HG02840 (cell line): ENCODE results near the gene PSMD7.
"Not testable (repeated sequence)": the region's sequence is repeated elsewhere in the genome, so short reads cannot be mapped to it uniquely, and the experiment has no call there.

Source experiments
- ATAC-seq: cut with Tn5 transposase; IDR thresholded peaks from one replicate; pipeline ENCODE4 v1.9.1; 2021; ENCODE audit warnings: mild to moderate bottlenecking, moderate library complexity, moderate number of reproducible peaks; ENCODE audit not compliant: unreplicated experiment, low FRiP score

PSMD7 gene

DNA sequence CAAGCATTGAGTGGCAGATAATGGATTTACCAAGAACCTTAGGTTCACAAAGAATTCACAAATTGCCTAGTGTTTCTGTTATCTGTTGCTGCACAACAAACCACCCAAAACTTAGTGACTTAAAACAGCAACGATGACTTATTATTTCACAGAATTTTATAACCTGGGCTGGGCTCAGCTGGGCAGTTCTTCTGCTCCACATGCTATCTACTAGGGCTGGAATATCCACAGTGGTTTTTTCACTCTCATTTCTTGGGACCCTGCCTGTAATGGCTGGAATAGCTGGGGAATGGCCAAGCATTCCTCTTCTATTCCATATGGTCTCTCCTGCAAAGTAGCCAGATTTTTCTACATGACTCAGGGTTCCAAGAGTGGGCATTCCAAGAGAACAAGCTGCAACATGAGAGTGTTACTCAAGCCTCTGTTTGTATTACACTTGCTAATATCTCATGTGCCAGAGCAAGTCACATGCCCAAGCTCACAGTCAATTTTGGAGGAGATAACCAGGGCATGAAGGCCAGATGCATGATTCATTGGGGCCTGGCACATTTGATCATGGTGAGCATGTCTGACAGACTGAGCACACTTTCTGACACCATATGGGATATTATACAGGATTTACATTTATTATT is 4.9 kb upstream of the PSMD7 start:
- no peak for ATAC-seq

- ATAC-seq: peak; percentile 7
Measured at GRCh38 chr16:74296104-74296431, 546 bp upstream of the PSMD7 start.

DNA sequence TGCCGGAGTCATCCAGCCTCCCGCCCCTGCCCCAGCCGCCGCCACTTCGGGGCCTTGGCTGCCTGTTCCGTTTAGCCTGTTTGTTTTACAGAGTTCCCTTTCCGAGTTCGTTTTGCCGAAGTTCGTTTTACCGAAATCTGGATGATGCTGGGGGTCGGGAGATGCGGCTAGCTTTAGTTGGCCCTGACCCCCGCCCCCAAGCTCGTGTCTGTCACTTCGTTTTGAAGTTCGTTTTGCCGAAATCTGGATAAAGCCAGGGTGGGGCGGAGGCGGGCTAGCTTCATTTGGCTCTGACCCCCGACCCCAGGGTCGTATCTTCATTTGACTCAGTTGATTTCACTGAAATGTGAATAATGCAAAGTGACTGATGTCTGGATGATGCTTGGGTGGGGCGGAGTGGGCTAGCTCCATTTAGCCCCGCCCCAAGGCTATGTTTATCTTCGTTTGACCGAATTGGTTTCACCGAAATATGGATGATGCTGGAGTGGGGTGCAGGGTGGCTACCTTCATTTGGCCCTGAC is 591 bp downstream of the PSMD7 start:
- ATAC-seq: peak; percentile 23

- ATAC-seq: no peak
Measured at GRCh38 chr16:74298104-74298503, 1.5 kb downstream of the PSMD7 start.

- no peak for ATAC-seq
Measured at GRCh38 chr16:74302341-74302740, 5.7 kb downstream of the PSMD7 start.

GRCh38 chr16:74304164-74304834 is 7.7 kb downstream of the PSMD7 start:
- ATAC-seq: no peak

DNA sequence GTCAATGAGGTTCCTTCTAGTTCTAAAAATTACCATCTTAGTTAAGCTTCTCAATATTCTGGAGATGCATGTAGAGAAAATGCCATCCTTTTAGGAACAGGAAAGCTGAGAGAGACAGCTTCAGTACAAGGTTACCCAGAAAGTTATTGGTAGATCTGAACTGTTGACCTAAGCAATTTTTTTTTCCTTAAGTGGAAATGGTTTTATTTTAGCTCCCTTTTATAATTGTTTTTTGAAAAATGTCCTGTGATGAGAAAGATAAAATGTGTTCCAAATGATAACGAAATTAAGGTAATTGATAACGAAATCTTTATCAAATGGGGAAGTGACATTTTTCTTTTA is 8.2 kb downstream of the PSMD7 start:
- ATAC-seq: no peak

- ATAC-seq: no peak
Measured at GRCh38 chr16:74305281-74305680, 8.7 kb downstream of the PSMD7 start.

DNA sequence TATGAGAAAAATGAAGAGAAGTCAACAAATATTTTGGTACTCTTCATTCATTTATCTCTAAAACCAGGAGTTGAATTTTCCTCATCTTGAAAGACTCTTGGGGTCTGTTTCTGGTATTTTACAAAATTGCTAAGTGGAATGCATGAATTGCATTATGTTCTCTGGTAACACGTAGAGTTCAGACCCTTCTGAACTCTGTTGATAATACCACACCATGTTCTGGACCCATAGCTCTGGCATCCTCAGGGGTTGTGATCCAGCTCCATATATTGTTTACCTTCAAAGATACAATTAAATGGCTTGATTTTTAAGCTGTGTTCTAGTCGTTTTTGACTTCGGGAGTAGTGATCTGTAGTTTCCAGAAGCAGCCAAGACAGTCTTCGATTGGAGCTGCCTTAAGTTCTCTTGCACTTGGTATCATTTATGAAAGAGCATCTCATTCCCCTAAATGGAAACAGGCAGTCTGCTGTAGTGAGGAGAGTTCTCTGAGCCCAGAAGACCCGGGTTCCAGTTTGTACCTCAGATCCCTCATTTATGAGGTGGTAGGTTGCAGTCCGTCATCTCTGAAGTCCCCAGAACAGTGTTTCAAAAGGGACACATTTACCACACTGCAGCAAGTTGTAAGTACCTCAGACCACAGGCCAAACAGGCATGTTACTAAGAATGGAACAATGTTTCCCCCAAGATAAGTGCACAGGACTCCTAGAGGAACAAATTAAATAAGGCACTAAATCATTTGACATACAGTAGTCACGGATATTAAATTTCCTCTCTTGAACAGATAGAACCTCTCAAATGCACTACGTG is 9.6 kb downstream of the PSMD7 start:
- no peak for ATAC-seq

GRCh38 chr16:74307383-74307782 is 10.8 kb downstream of the PSMD7 start:
- ATAC-seq: no peak

- no peak for ATAC-seq
Measured at GRCh38 chr16:74309789-74310781, 13.5 kb downstream of the PSMD7 start.

DNA sequence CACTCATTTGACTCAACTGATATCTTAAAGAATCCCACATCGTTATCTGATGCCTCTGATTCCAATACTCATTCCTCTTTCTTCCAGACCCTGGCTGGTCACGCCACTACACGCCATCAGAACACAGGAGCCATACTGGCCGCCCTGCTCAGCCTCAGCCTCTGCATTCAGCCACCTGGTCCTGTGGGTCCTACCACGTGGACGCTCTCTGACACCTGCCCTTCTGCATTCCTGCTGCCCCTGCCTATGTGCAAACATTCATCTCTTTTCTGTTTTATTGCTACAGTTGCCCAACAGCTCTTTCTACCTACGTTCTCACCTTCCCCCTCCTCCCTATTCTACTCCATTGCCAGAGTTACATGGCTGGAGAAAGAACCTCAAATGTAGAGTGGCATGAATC is 18.4 kb downstream of the PSMD7 start:
- ATAC-seq: no peak

- no peak for ATAC-seq
Measured at GRCh38 chr16:74320707-74321106, 24.1 kb downstream of the PSMD7 start.

GRCh38 chr16:74321356-74321755 is 24.7 kb downstream of the PSMD7 start:
- ATAC-seq: no peak

GRCh38 chr16:74322301-74322710 is 25.7 kb downstream of the PSMD7 start:
- ATAC-seq: no peak

GRCh38 chr16:74324777-74325176 is 28.2 kb downstream of the PSMD7 start:
- not testable (repeated sequence) for ATAC-seq

DNA sequence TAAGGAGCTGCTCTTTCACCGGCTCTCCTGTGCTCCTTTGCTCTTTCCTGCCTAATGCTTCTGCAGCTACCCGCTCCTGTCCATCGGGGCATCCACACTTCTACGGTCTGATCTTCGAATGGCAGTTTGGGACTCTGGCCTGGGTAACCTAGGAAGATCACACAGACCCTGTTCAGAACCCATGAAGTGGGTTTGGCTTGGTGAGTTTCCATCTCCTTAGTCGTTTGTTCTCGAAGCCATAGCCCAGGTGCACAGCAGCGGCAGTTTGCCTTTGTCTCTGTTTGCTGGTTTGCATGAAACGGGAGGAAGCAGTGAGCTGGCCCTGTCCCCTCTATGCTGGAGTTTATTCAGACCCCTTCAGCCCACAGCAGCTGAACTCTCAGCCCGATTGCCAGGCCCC is 29.0 kb downstream of the PSMD7 start:
- no peak for ATAC-seq

DNA sequence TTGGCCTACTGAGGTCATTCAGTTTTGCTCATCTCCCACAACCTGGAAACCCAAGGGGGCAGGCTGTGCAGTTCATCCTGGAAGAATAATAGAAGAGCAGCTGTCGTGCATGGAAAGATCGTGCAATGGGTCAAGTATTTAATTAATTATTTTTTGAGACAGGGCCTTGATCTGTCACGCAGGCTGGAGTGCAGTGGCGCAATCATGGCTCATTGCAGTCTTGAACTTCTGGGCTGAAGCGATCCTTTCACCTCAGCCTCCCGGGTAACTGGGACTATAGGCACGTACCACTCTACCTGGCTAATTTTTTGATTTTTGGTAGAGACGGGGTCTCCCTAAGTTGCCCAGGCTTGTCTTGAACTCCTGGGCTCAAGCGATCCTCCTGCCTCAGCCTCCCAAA is 31.7 kb downstream of the PSMD7 start:
- ATAC-seq: not testable (repeated sequence)

- not testable (repeated sequence) for ATAC-seq
Measured at GRCh38 chr16:74332469-74332868, 35.9 kb downstream of the PSMD7 start.

- not testable (repeated sequence) for ATAC-seq
Measured at GRCh38 chr16:74337506-74337905, 40.9 kb downstream of the PSMD7 start.
